HepG2 (cell line): ENCODE data around the gene CNR2. TPM values are rescaled to one million over a fixed set of nuclear protein-coding genes. Genes with fewer than 3 reads are reported as not detected.
A peak's percentile ranks its signal among the peaks of the same experiment; 100 is the strongest.

Experiments
- AKAP8 ChIP-seq: sonication (generic); formaldehyde crosslinking; IDR thresholded peaks from 2 replicates; pipeline ENCODE4 v1.5.1; 2020; ENCODE audit warnings: mild to moderate bottlenecking, missing genetic modification reagents
- ATAD3A ChIP-seq: sonication (generic); formaldehyde crosslinking; IDR thresholded peaks from 2 replicates; pipeline ENCODE4 v1.4.0; 2020; ENCODE audit warnings: missing genetic modification reagents
- CBX5 ChIP-seq: sonication (generic); formaldehyde crosslinking; IDR thresholded peaks from 2 replicates; pipeline ENCODE4 v1.4.0; 2020; ENCODE audit warnings: missing genetic modification reagents, borderline replicate concordance
- EP300 ChIP-seq, 3 experiments: sonication (generic) in 1 of 3; formaldehyde crosslinking in 1 of 3; IDR thresholded peaks; 2 replicates each; pipeline versions ENCODE4 v1.5.1 to v1.6.1; 2011 to 2020; ENCODE audit warnings: low read depth in 2 of 3, low read length in 2 of 3, borderline replicate concordance in 1 of 3, improper control_type of control experiment in 1 of 3, mild to moderate bottlenecking in 1 of 3, missing genetic modification reagents in 1 of 3, moderate library complexity in 1 of 3
- HIC2 ChIP-seq: sonication (generic); formaldehyde crosslinking; IDR thresholded peaks from 2 replicates; pipeline ENCODE4 v1.9.0; 2022; ENCODE audit warnings: low read depth, missing genetic modification reagents
- HOXD1 ChIP-seq: sonication (generic); formaldehyde crosslinking; IDR thresholded peaks from 2 replicates; pipeline ENCODE4 v1.5.0; 2020; ENCODE audit warnings: missing genetic modification reagents
- KLF16 ChIP-seq, 2 experiments: sonication (generic) in 1 of 2; formaldehyde crosslinking in 1 of 2; IDR thresholded peaks; 2 replicates each; pipeline versions ENCODE4 v1.6.1 to v1.8.0; 2016 to 2023; ENCODE audit warnings: missing genetic modification reagents in 2 of 2, missing compliant biosample characterization in 1 of 2
- PHF21A ChIP-seq: sonication (generic); formaldehyde crosslinking; IDR thresholded peaks from 2 replicates; pipeline ENCODE4 v1.5.0; 2020; ENCODE audit warnings: mild to moderate bottlenecking, missing genetic modification reagents
- SIN3A ChIP-seq: IDR thresholded peaks from 2 replicates; pipeline ENCODE4 v1.6.1; 2011; ENCODE audit warnings: low read depth, mild to moderate bottlenecking, control low read depth, low read length, borderline replicate concordance
- SRF ChIP-seq: IDR thresholded peaks from 2 replicates; pipeline ENCODE4 v1.6.1; 2011; ENCODE audit warnings: mild to moderate bottlenecking, low read depth, low read length, moderate library complexity
- STAT5B ChIP-seq: sonication (generic); formaldehyde crosslinking; IDR thresholded peaks from 2 replicates; pipeline ENCODE4 v1.4.0; 2020; ENCODE audit warnings: missing genetic modification reagents
- ZNF572 ChIP-seq: sonication (generic); formaldehyde crosslinking; IDR thresholded peaks from 2 replicates; pipeline ENCODE4 v1.5.1; 2020; ENCODE audit warnings: mild to moderate bottlenecking, missing genetic modification reagents
- polyA plus RNA-seq, 8 experiments: library from polyadenylated mRNA; depleted of rRNA in 3 of 8; stranded (reverse) in 7 of 8; unstranded in 1 of 8; fragments of >200 nt; fragmentation: Illumina TruSeq in 4 of 8; extraction: Trizol in 4 of 8; gene quantifications; 2 replicates each; pipeline versions ENCODE4 v1.2.1 to v1.2.3, GENCODE V29; 2011 to 2016; ENCODE audit warnings: low read depth in 4 of 8, missing spikeins in 1 of 8, mixed read lengths in 1 of 8; ENCODE audit not compliant: insufficient read depth in 1 of 8
- total RNA-seq, 5 experiments: library from RNA; depleted of rRNA; stranded (reverse); fragments of >200 nt; fragmentation: Illumina TruSeq; extraction: Trizol; gene quantifications; 2 replicates each; pipeline ENCODE4 v1.2.3, GENCODE V29; 2016; ENCODE audit warnings: low read depth in 1 of 5
- TF ChIP-seq, protein P1 (sequence below): sonication (generic); formaldehyde crosslinking; IDR thresholded peaks from 2 replicates; pipeline ENCODE4 v1.4.0; 2020; ENCODE audit warnings: missing genetic modification reagents, borderline replicate concordance
- TF ChIP-seq, protein P2 (sequence below): sonication (generic); formaldehyde crosslinking; IDR thresholded peaks from 2 replicates; pipeline ENCODE4 v1.8.0; 2023; ENCODE audit warnings: mild to moderate bottlenecking, missing genetic modification reagents
- TF ChIP-seq, protein P3 (sequence below): sonication (generic); formaldehyde crosslinking; IDR thresholded peaks from 2 replicates; pipeline ENCODE4 v1.4.0; 2020; ENCODE audit warnings: mild to moderate bottlenecking, low read depth, missing genetic modification reagents
- TF ChIP-seq, protein P4 (sequence below): sonication (generic); formaldehyde crosslinking; IDR thresholded peaks from 2 replicates; pipeline ENCODE4 v1.9.0; 2021; ENCODE audit warnings: missing genetic modification reagents, mild to moderate bottlenecking, borderline replicate concordance
- TF ChIP-seq, protein P5 (sequence below): sonication (generic); formaldehyde crosslinking; IDR thresholded peaks from 2 replicates; pipeline ENCODE4 v1.4.0; 2020; ENCODE audit warnings: missing genetic modification reagents

CNR2 gene
- total and polyA plus RNA-seq, 2 of the 13 experiments (the other 11 are each of a cell fraction or from before 2014, with no cell fraction given): not detected

DNA sequence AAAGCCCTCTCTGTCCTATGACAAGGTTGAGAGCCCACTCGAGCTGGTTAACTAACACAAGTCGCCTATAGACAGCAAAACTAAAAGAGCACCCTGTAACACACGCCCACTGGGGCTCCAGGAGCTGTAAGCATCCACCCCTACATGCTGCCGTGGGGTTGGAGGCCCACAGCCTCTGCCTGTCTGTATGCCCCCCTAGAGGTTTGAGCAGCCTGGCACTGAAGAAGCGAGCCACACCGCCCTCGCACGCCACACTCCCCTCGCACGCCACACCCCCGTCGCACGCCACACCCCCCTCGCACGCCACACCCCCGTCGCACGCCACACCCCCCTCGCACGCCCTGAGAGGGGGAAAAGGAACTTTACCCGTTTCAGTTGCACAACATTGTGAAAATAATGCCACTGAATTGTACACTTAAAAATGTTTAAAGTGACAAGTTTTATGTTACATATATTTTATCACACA is 74.7 kb downstream of the CNR2 start (continued):
- TF ChIP-seq, protein P1, sequence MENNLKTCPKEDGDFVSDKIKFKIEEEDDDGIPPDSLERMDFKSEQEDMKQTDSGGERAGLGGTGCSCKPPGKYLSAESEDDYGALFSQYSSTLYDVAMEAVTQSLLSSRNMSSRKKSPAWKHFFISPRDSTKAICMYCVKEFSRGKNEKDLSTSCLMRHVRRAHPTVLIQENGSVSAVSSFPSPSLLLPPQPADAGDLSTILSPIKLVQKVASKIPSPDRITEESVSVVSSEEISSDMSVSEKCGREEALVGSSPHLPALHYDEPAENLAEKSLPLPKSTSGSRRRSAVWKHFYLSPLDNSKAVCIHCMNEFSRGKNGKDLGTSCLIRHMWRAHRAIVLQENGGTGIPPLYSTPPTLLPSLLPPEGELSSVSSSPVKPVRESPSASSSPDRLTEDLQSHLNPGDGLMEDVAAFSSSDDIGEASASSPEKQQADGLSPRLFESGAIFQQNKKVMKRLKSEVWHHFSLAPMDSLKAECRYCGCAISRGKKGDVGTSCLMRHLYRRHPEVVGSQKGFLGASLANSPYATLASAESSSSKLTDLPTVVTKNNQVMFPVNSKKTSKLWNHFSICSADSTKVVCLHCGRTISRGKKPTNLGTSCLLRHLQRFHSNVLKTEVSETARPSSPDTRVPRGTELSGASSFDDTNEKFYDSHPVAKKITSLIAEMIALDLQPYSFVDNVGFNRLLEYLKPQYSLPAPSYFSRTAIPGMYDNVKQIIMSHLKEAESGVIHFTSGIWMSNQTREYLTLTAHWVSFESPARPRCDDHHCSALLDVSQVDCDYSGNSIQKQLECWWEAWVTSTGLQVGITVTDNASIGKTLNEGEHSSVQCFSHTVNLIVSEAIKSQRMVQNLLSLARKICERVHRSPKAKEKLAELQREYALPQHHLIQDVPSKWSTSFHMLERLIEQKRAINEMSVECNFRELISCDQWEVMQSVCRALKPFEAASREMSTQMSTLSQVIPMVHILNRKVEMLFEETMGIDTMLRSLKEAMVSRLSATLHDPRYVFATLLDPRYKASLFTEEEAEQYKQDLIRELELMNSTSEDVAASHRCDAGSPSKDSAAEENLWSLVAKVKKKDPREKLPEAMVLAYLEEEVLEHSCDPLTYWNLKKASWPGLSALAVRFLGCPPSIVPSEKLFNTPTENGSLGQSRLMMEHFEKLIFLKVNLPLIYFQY (CRISPR knock-in tag): no peak
- TF ChIP-seq HOXD1 (CRISPR knock-in tag) (no peak), STAT5B (no peak), CBX5 (CRISPR knock-in tag) (no peak), SIN3A (peak; percentile 40; the same call in 1 of the 2 replicates), ATAD3A (CRISPR knock-in tag) (no peak), AKAP8 (CRISPR knock-in tag) (no peak), ZNF572 (no peak), KLF16 (CRISPR knock-in tag; IDR thresholded peaks at IDR 0.05) (peak in 1 of 2 experiments; percentile 39; a peak in 1 of 4 replicates), SRF (no peak), PHF21A (CRISPR knock-in tag) (no peak), EP300 (IDR thresholded peaks at IDR 0.05; ENCODE audit: low read depth in 2 of 2, low read length in 2 of 2) (no peak), EP300 (CRISPR knock-in tag; IDR thresholded peaks at IDR 0.05; ENCODE audit: borderline replicate concordance) (no peak), HIC2 (CRISPR knock-in tag) (0 out of 2 replicates have a peak, but pooled peaks have one; percentile 44)
- TF ChIP-seq, protein P2, sequence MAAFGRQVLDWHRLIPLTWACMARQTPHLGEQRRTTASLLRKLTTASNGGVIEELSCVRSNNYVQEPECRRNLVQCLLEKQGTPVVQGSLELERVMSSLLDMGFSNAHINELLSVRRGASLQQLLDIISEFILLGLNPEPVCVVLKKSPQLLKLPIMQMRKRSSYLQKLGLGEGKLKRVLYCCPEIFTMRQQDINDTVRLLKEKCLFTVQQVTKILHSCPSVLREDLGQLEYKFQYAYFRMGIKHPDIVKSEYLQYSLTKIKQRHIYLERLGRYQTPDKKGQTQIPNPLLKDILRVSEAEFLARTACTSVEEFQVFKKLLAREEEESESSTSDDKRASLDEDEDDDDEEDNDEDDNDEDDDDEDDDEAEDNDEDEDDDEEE (CRISPR knock-in tag): no peak
- TF ChIP-seq, protein P3, sequence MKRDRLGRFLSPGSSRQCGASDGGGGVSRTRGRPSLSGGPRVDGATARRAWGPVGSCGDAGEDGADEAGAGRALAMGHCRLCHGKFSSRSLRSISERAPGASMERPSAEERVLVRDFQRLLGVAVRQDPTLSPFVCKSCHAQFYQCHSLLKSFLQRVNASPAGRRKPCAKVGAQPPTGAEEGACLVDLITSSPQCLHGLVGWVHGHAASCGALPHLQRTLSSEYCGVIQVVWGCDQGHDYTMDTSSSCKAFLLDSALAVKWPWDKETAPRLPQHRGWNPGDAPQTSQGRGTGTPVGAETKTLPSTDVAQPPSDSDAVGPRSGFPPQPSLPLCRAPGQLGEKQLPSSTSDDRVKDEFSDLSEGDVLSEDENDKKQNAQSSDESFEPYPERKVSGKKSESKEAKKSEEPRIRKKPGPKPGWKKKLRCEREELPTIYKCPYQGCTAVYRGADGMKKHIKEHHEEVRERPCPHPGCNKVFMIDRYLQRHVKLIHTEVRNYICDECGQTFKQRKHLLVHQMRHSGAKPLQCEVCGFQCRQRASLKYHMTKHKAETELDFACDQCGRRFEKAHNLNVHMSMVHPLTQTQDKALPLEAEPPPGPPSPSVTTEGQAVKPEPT (CRISPR knock-in tag): no peak
- TF ChIP-seq, protein P4, sequence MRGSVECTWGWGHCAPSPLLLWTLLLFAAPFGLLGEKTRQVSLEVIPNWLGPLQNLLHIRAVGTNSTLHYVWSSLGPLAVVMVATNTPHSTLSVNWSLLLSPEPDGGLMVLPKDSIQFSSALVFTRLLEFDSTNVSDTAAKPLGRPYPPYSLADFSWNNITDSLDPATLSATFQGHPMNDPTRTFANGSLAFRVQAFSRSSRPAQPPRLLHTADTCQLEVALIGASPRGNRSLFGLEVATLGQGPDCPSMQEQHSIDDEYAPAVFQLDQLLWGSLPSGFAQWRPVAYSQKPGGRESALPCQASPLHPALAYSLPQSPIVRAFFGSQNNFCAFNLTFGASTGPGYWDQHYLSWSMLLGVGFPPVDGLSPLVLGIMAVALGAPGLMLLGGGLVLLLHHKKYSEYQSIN (CRISPR knock-in tag): no peak
- TF ChIP-seq, protein P5, sequence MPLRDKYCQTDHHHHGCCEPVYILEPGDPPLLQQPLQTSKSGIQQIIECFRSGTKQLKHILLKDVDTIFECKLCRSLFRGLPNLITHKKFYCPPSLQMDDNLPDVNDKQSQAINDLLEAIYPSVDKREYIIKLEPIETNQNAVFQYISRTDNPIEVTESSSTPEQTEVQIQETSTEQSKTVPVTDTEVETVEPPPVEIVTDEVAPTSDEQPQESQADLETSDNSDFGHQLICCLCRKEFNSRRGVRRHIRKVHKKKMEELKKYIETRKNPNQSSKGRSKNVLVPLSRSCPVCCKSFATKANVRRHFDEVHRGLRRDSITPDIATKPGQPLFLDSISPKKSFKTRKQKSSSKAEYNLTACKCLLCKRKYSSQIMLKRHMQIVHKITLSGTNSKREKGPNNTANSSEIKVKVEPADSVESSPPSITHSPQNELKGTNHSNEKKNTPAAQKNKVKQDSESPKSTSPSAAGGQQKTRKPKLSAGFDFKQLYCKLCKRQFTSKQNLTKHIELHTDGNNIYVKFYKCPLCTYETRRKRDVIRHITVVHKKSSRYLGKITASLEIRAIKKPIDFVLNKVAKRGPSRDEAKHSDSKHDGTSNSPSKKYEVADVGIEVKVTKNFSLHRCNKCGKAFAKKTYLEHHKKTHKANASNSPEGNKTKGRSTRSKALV: no peak
